ENCODE results near the gene TBL1X. TPM values are rescaled to one million over a fixed set of nuclear protein-coding genes. Genes with fewer than 3 reads are reported as not detected.
A peak's percentile ranks its signal among the peaks of the same experiment; 100 is the strongest.

TBL1X gene
- total RNA-seq, 1 experiment from 2014 or later, result 15.0 TPM

DNA sequence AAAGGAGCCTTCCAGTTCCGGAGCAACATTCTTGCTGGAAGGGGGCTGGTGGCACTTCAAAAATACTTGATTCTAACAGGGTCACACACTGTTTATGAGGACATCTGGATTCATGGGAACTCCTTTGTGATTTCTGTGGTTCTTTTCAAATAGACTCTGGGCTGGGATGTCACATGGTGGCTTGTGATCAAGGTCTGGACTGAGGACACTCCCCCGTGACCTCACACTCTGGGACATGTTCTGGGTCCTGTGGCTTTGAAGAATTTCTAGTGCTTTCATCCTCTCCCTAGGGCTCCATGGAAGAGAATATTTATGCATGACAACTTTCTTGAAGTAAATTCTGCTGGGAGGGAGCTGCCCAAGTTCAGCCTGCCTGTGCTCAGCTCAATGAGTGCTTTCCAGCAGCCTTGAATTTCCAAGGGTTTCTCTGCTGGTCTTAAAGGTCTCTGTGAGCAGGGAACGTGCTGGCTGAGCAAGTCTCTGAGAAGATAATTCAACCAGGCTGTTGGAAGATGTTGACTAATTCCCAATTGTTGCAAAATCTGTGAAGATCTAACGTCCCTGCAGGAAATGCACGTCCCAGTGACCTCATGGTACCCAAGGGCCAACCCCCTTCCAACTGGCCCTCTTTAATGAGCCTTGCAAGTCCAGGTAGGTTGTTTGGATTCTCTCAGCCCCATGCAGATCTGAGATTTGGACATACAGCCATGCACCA is 264.5 kb downstream of the TBL1X start:
- H3K9me3 Mint-ChIP-seq (ENCODE audit: unreplicated experiment), result peaks cover 10% of the 10 kb centered on the region
- ChIA-PET CTCF (interaction anchor here (0.6 kb wide), 1 partner anchor 396 kb away, joined by 4 read pairs; no protein-coding TSS in a partner anchor), POLR2A (no interaction called here)

DNA sequence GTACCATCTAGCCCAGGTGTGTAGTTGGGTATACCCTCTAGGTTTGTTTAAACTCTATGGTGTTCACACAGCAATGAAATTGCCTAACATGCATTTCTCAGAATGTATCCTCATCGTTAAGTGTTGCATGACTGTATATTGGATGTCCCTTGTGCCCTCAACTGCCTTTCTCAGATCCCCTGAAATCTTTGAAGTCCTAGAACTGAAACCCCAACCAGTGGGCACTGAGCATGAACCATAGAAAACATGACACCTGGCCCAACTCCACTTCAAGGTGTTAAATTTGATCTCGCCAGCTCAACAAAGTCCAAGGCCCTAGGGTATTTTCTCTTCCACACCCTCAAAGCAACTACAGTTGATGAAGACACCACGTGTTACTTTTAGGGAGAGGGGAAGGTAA is 265.2 kb downstream of the TBL1X start:
- Mint-ChIP-seq H3K4me1 (ENCODE audit: insufficient read depth, unreplicated experiment) (no peaks in the 10 kb centered on the region), H3K27me3 (ENCODE audit: insufficient read depth, unreplicated experiment) (no peaks in the 10 kb centered on the region), H3K27ac (ENCODE audit: low read depth, unreplicated experiment) (no peak overlapping the region), H3K9me3 (ENCODE audit: unreplicated experiment) (peaks cover 10% of the 10 kb centered on the region), H3K4me3 (ENCODE audit: unreplicated experiment) (no peak overlapping the region), H3K36me3 (ENCODE audit: insufficient read depth, unreplicated experiment) (no peaks in the 10 kb centered on the region)
- BruUV-seq (replicated peaks), result no TSS peak
- TF ChIP-seq, protein P1, sequence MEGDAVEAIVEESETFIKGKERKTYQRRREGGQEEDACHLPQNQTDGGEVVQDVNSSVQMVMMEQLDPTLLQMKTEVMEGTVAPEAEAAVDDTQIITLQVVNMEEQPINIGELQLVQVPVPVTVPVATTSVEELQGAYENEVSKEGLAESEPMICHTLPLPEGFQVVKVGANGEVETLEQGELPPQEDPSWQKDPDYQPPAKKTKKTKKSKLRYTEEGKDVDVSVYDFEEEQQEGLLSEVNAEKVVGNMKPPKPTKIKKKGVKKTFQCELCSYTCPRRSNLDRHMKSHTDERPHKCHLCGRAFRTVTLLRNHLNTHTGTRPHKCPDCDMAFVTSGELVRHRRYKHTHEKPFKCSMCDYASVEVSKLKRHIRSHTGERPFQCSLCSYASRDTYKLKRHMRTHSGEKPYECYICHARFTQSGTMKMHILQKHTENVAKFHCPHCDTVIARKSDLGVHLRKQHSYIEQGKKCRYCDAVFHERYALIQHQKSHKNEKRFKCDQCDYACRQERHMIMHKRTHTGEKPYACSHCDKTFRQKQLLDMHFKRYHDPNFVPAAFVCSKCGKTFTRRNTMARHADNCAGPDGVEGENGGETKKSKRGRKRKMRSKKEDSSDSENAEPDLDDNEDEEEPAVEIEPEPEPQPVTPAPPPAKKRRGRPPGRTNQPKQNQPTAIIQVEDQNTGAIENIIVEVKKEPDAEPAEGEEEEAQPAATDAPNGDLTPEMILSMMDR (IDR thresholded peaks at IDR 0.05; ENCODE audit: unreplicated experiment), result no peak
- intact Hi-C loops (cut with micrococcal nuclease), result no loop called here
- CTCF ChIA-PET, result interaction anchor here (0.6 to 0.8 kb wide), 2 partner anchors 20 to 389 kb away, joined by 3 to 4 read pairs; no protein-coding TSS in a partner anchor
- POLR2A ChIA-PET, result no interaction called here
- no peak for DNase-seq (ENCODE audit: unreplicated experiment)

More for the DNA sequence above, 264.5 kb downstream of the TBL1X start:
- BruUV-seq (replicated peaks), result no TSS peak
- TF ChIP-seq, protein P1 (IDR thresholded peaks at IDR 0.05; ENCODE audit: unreplicated experiment), result no peak
- Mint-ChIP-seq H3K4me3 (ENCODE audit: unreplicated experiment) (no peak overlapping the region), H3K27ac (ENCODE audit: low read depth, unreplicated experiment) (no peak overlapping the region), H3K36me3 (ENCODE audit: insufficient read depth, unreplicated experiment) (no peaks in the 10 kb centered on the region), H3K27me3 (ENCODE audit: insufficient read depth, unreplicated experiment) (no peaks in the 10 kb centered on the region), H3K4me1 (ENCODE audit: insufficient read depth, unreplicated experiment) (no peaks in the 10 kb centered on the region)
- peak; percentile 16 for DNase-seq (ENCODE audit: unreplicated experiment)
- intact Hi-C loops (cut with micrococcal nuclease), result no loop called here

DNA sequence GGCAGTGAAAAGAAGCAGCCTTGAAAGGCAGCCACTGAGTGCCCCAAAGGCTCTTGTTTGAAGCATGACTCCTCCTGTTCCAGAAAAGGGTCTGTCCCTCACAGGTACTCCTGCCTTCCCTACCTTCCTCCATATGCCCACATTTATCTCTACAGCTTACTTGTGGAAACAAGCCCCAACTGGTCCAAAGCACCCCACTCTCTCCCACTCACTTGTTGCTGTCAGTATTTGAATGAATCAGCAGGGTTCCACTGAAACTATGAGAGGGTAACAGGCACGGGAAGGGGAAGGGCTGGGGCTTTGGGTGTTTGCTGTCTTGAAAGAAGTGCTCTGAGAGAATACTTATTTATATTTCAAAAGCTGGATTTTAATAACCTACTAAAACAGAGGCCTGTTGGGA is 265.9 kb downstream of the TBL1X start:
- H3K4me1 Mint-ChIP-seq (ENCODE audit: insufficient read depth, unreplicated experiment), result no peaks in the 10 kb centered on the region
- no peak overlapping the region for H3K4me3 Mint-ChIP-seq (ENCODE audit: unreplicated experiment)
- no peaks in the 10 kb centered on the region for H3K27me3 Mint-ChIP-seq (ENCODE audit: insufficient read depth, unreplicated experiment)
- ChIA-PET POLR2A (no interaction called here), CTCF (interaction anchor here (0.8 kb wide), 1 partner anchor 21 kb away, joined by 4 read pairs; no protein-coding TSS in a partner anchor)
- H3K9me3 Mint-ChIP-seq (ENCODE audit: unreplicated experiment), result peaks cover 10% of the 10 kb centered on the region
- H3K27ac Mint-ChIP-seq (ENCODE audit: low read depth, unreplicated experiment), result no peak overlapping the region
- BruUV-seq (replicated peaks), result no TSS peak
- DNase-seq (ENCODE audit: unreplicated experiment), result peak; percentile 20
- no peaks in the 10 kb centered on the region for H3K36me3 Mint-ChIP-seq (ENCODE audit: insufficient read depth, unreplicated experiment)
- TF ChIP-seq, protein P1 (IDR thresholded peaks at IDR 0.05; ENCODE audit: unreplicated experiment), result no peak
- intact Hi-C loops (cut with micrococcal nuclease), result no loop called here

DNA sequence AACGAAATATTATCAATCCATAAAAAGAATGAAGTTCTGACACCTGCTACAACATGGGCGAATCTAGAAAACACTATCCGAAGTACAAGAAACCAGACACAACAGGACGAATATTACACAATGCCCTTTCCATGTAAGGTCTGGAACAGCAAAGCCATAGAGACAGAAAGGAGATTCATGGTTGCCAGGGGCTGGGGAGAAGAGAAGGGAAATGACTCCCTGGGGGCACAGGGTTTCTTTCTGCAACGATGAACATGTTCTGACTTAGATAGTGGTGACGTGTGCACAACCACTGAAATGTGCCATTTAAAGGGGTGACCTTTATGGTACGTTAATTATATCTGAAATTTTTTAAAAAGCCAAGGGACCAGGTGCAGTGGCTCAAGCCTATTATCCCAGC is 272.5 kb downstream of the TBL1X start:
- ChIA-PET CTCF (no interaction called here), POLR2A (no interaction called here)
- DNase-seq (ENCODE audit: unreplicated experiment), result peak; percentile 42
- Mint-ChIP-seq H3K36me3 (ENCODE audit: insufficient read depth, unreplicated experiment) (no peaks in the 10 kb centered on the region), H3K4me3 (ENCODE audit: unreplicated experiment) (no peak overlapping the region), H3K27me3 (ENCODE audit: insufficient read depth, unreplicated experiment) (no peaks in the 10 kb centered on the region), H3K4me1 (ENCODE audit: insufficient read depth, unreplicated experiment) (no peaks in the 10 kb centered on the region), H3K27ac (ENCODE audit: low read depth, unreplicated experiment) (no peak overlapping the region), H3K9me3 (ENCODE audit: unreplicated experiment) (no peaks in the 10 kb centered on the region)
- BruUV-seq (replicated peaks), result no TSS peak
- TF ChIP-seq, protein P1 (IDR thresholded peaks at IDR 0.05; ENCODE audit: unreplicated experiment), result no peak
- intact Hi-C loops (cut with micrococcal nuclease), result no loop called here
